IPS-18c (cell line): Measurements from ENCODE around the gene CENPB.
"Not testable (repeated sequence)": the region's sequence is repeated elsewhere in the genome, so short reads cannot be mapped to it uniquely, and the experiment has no call there.

Experiments used
- H3K4me3 ChIP-seq: 2 replicates; pipeline ENCODE4 v1.7.0; 2013; ENCODE audit warnings: low read depth, mild to moderate bottlenecking, low read length, moderate library complexity; ENCODE audit not compliant: insufficient read depth
- H3K9me3 ChIP-seq: one replicate; pipeline ENCODE4 v1.6.1; 2013; ENCODE audit warnings: mild to moderate bottlenecking, low read length, moderate library complexity; ENCODE audit not compliant: control insufficient read depth, insufficient read depth

The CENPB gene

GRCh38 chr20:3796477-3797225 is 10.1 kb upstream of the CENPB start:
- H3K4me3 ChIP-seq = peak overlapping the region; percentile 73
- no peaks in the 10 kb centered on the region for H3K9me3 ChIP-seq

GRCh38 chr20:3795511-3796468 is 9.2 kb upstream of the CENPB start, which contains the start of gene CDC25B:
Gene CDC25B (plus strand): TSS chr20:3796310. CDS start chr20:3796532, 222 bp downstream.
- no peaks in the 10 kb centered on the region for H3K9me3 ChIP-seq
- peak within 1 kb of the TSS; percentile 90 for H3K4me3 ChIP-seq

GRCh38 chr20:3794701-3795420 is 8.3 kb upstream of the CENPB start:
- no peaks in the 10 kb centered on the region for H3K9me3 ChIP-seq
- no peak overlapping the region for H3K4me3 ChIP-seq

- H3K4me3 ChIP-seq, H3K9me3 ChIP-seq: not testable (repeated sequence)
These were observed 7.6 kb upstream of the CENPB start for GRCh38 chr20:3794168-3794567.

GRCh38 chr20:3789201-3789600 is 2.7 kb upstream of the CENPB start:
- H3K4me3 ChIP-seq, H3K9me3 ChIP-seq: not testable (repeated sequence)

GRCh38 chr20:3788685-3789155 is 2.2 kb upstream of the CENPB start:
- Histone ChIP-seq H3K9me3 (no peaks in the 10 kb centered on the region), H3K4me3 (no peak overlapping the region)

- H3K4me3 ChIP-seq = no peak overlapping the region
These were observed 929 bp upstream of the CENPB start for GRCh38 chr20:3787324-3788014.

GRCh38 chr20:3786126-3786484 is 435 bp downstream of the CENPB start:
- H3K4me3 ChIP-seq = peak overlapping the region; percentile 62

More at GRCh38 chr20:3787324-3788014, 929 bp upstream of the CENPB start:
- H3K9me3 ChIP-seq = no peaks in the 10 kb centered on the region

GRCh38 chr20:3785240-3786125 is 1.1 kb downstream of the CENPB start:
- Histone ChIP-seq H3K9me3 (no peaks in the 10 kb centered on the region), H3K4me3 (peak overlapping the region; percentile 62)

More at GRCh38 chr20:3786126-3786484, 435 bp downstream of the CENPB start:
- no peaks in the 10 kb centered on the region for H3K9me3 ChIP-seq

GRCh38 chr20:3784863-3785239 is 1.7 kb downstream of the CENPB start:
- no peaks in the 10 kb centered on the region for H3K9me3 ChIP-seq
- no peak overlapping the region for H3K4me3 ChIP-seq

- Histone ChIP-seq H3K9me3 (no peaks in the 10 kb centered on the region), H3K4me3 (no peak overlapping the region)
These were observed 2.2 kb downstream of the CENPB start for GRCh38 chr20:3784216-3784853.

- Histone ChIP-seq H3K9me3 (no peaks in the 10 kb centered on the region), H3K4me3 (no peak overlapping the region)
These were observed 2.9 kb downstream of the CENPB start for GRCh38 chr20:3783511-3784195.

GRCh38 chr20:3783068-3783489 is 3.5 kb downstream of the CENPB start:
- Histone ChIP-seq H3K4me3 (no peak overlapping the region), H3K9me3 (no peaks in the 10 kb centered on the region)

GRCh38 chr20:3782597-3782996 is 3.9 kb downstream of the CENPB start:
- H3K4me3 ChIP-seq = no peak overlapping the region
- H3K9me3 ChIP-seq = no peaks in the 10 kb centered on the region
